SU-DHL-6 (cell line): ENCODE results near the gene TMSB4Y.

Source experiments
- H2AFZ ChIP-seq: fragments of 200-600 bp; sonication (generic); 2 replicates; pipeline ENCODE4 v1.6.1; 2014; ENCODE audit warnings: low read depth, mild to moderate bottlenecking, moderate library complexity, mixed read lengths, antibody characterized with exemption, low read length; ENCODE audit not compliant: severe bottlenecking
- H3F3A ChIP-seq: fragments of 200-600 bp; shearing (Covaris generic); 2 replicates; pipeline ENCODE4 v1.6.0; 2016; ENCODE audit warnings: antibody characterized with exemption, mild to moderate bottlenecking; ENCODE audit not compliant: insufficient read depth
- H3K27ac ChIP-seq: fragments of 200-600 bp; sonication (generic); 2 replicates; pipeline ENCODE4 v1.5.1; 2016; ENCODE audit warnings: low read depth, mild to moderate bottlenecking, low read length, moderate library complexity, mixed read lengths
- H3K27me3 ChIP-seq: fragments of 200-600 bp; sonication (generic), shearing (Covaris generic); 2 replicates; pipeline ENCODE4 v1.6.0; 2014; ENCODE audit warnings: mild to moderate bottlenecking, low read length
- H3K36me3 ChIP-seq: fragments of 200-600 bp; sonication (generic); 2 replicates; pipeline ENCODE4 v1.6.1; 2014; ENCODE audit warnings: mild to moderate bottlenecking, low read length, mixed read lengths
- H3K4me2 ChIP-seq: fragments of 300-600, 200-600 bp; shearing (Covaris generic), sonication (generic); 2 replicates; pipeline ENCODE4 v1.6.0; 2014; ENCODE audit warnings: low read length, low read depth, mild to moderate bottlenecking; ENCODE audit not compliant: poor library complexity, severe bottlenecking
- H3K4me3 ChIP-seq: fragments of 200-600 bp; sonication (generic); 2 replicates; pipeline ENCODE4 v1.5.1; 2014; ENCODE audit warnings: antibody characterized with exemption, low read length, mild to moderate bottlenecking, mixed read lengths; ENCODE audit not compliant: insufficient read depth, poor library complexity, severe bottlenecking
- H3K79me2 ChIP-seq: fragments of 200-600 bp; sonication (generic); 2 replicates; pipeline ENCODE4 v1.6.1; 2014; ENCODE audit warnings: mild to moderate bottlenecking, low read length, moderate library complexity; ENCODE audit not compliant: insufficient read depth
- H3K9ac ChIP-seq: fragments of 200-600 bp; sonication (generic); 2 replicates; pipeline ENCODE4 v1.7.0; 2014; ENCODE audit warnings: mild to moderate bottlenecking, low read length
- H3K9me2 ChIP-seq: fragments of 200-600 bp; sonication (generic); replicated peaks from 2 replicates; pipeline ENCODE4 v1.6.1; 2014; ENCODE audit warnings: low read length; ENCODE audit not compliant: insufficient read depth
- H3K9me3 ChIP-seq: fragments of 200-600 bp; sonication (generic); 2 replicates; pipeline ENCODE4 v1.6.1; 2014; ENCODE audit warnings: low read length, mixed read lengths; ENCODE audit not compliant: insufficient read depth
- H4K20me1 ChIP-seq: fragments of 200-600 bp; sonication (generic); 2 replicates; pipeline ENCODE4 v1.6.1; 2014; ENCODE audit warnings: low read depth, mild to moderate bottlenecking, antibody characterized with exemption, low read length, moderate library complexity, mixed read lengths
- CTCF ChIP-seq: fragments of 200-600 bp; sonication (generic); IDR thresholded peaks from one replicate; pipeline ENCODE4 v1.5.1; 2017; ENCODE audit warnings: antibody characterized with exemption, mild to moderate bottlenecking, low read length, moderate library complexity; ENCODE audit not compliant: insufficient read depth, poor library complexity, severe bottlenecking
- EZH2phosphoT487 ChIP-seq: fragments of 200-600 bp; sonication (generic), shearing (Covaris generic); conservative IDR thresholded peaks from 2 replicates; pipeline ENCODE4 v1.6.1; 2018; ENCODE audit warnings: mild to moderate bottlenecking, antibody characterized with exemption, low read length, moderate library complexity, mixed read lengths

TMSB4Y gene

GRCh38 chrY:13703568-13703968 lies at the start of gene TMSB4Y:
Gene TMSB4Y, plus strand, starts transcription at chrY:13703899.
- Histone ChIP-seq H3K4me3 (no peak within 1 kb of the TSS), H3F3A (no peaks in the 10 kb centered on the region), H3K27me3 (no peaks in the 10 kb centered on the region), H3K9ac (no peak within 1 kb of the TSS), H3K9me3 (no peaks in the 10 kb centered on the region), H3K4me2 (no peak within 1 kb of the TSS), H4K20me1 (no peaks in the 10 kb centered on the region), H3K9me2 (no peaks in the 10 kb centered on the region), H3K27ac (no peak within 1 kb of the TSS), H3K36me3 (no peaks in the 10 kb centered on the region), H2AFZ (no peak within 1 kb of the TSS), H3K79me2 (no peaks in the 10 kb centered on the region)
- TF ChIP-seq EZH2phosphoT487: no peak
- TF ChIP-seq CTCF: no peak

GRCh38 chrY:13664162-13664561 lies 39.5 kb upstream of the TMSB4Y start:
- Histone ChIP-seq H3K9ac (no peak overlapping the region), H3K4me3 (no peak overlapping the region), H3K79me2 (no peaks in the 10 kb centered on the region), H4K20me1 (no peaks in the 10 kb centered on the region), H3K9me3 (no peaks in the 10 kb centered on the region), H3K36me3 (no peaks in the 10 kb centered on the region), H3K27ac (no peak overlapping the region), H2AFZ (no peak overlapping the region), H3K9me2 (no peaks in the 10 kb centered on the region), H3K27me3 (no peaks in the 10 kb centered on the region), H3K4me2 (no peak overlapping the region), H3F3A (no peaks in the 10 kb centered on the region)
- TF ChIP-seq EZH2phosphoT487 (no peak), CTCF (no peak)

GRCh38 chrY:13671122-13671521 lies 32.6 kb upstream of the TMSB4Y start:
- H3K36me3 ChIP-seq: no peaks in the 10 kb centered on the region
- no peaks in the 10 kb centered on the region for H3K79me2 ChIP-seq
- no peak overlapping the region for H3K9ac ChIP-seq
- TF ChIP-seq EZH2phosphoT487 (no peak), CTCF (no peak)
- no peaks in the 10 kb centered on the region for H3K9me2 ChIP-seq
- no peak overlapping the region for H3K27ac ChIP-seq
- H3K4me2 ChIP-seq: no peak overlapping the region
- no peak overlapping the region for H2AFZ ChIP-seq
- H3F3A ChIP-seq: no peaks in the 10 kb centered on the region
- H3K27me3 ChIP-seq: no peaks in the 10 kb centered on the region
- H3K9me3 ChIP-seq: no peaks in the 10 kb centered on the region
- H4K20me1 ChIP-seq: no peaks in the 10 kb centered on the region
- no peak overlapping the region for H3K4me3 ChIP-seq

GRCh38 chrY:13702276-13702675 lies 1.4 kb upstream of the TMSB4Y start:
- Histone ChIP-seq H3K27me3 (no peaks in the 10 kb centered on the region), H4K20me1 (no peaks in the 10 kb centered on the region), H3K9me3 (no peaks in the 10 kb centered on the region), H3K36me3 (no peaks in the 10 kb centered on the region), H3K9me2 (no peaks in the 10 kb centered on the region), H3K27ac (no peak overlapping the region), H3K4me3 (no peak overlapping the region), H2AFZ (no peak overlapping the region), H3K9ac (no peak overlapping the region), H3K79me2 (no peaks in the 10 kb centered on the region), H3F3A (no peaks in the 10 kb centered on the region), H3K4me2 (no peak overlapping the region)
- no peak for TF ChIP-seq EZH2phosphoT487
- no peak for TF ChIP-seq CTCF
